H1 (cell line): ENCODE results near the gene LIFR. TPM values are rescaled to one million over a fixed set of nuclear protein-coding genes. Genes with fewer than 3 reads are reported as not detected.

ENCODE experiments used
- CTCF ChIA-PET: fragments of 300-600 bp; sonication (Branson Sonifier 250); formaldehyde crosslinking; loops from one replicate; lab custom pipeline; 2021; ENCODE audit not compliant: partially characterized antibody; lab: Charles Lee
- POLR2A ChIA-PET: fragments of 300-600 bp; sonication (Branson Sonifier 250); formaldehyde crosslinking; loops from one replicate; lab custom pipeline; 2021; ENCODE audit warnings: inconsistent platforms; ENCODE audit not compliant: partially characterized antibody; lab: Charles Lee
- DNase-seq, 2 experiments: peaks; one replicate each; pipeline versions ENCODE4 v3.0.0 to v3.0.0-alpha.2; 2010 to 2022; ENCODE audit warnings: low spot score in 2 of 2, low read depth in 1 of 2, mixed read lengths in 1 of 2
- FAIRE-seq: peaks from 2 replicates; lab custom pipeline; 2011; peaks lifted over from hg19 to GRCh38; lab: Jason Lieb, UNC
- H2AFZ ChIP-seq: 2 replicates; pipeline ENCODE4 v1.8.1; 2012; ENCODE audit warnings: low read length, inconsistent platforms
- H2AK5ac ChIP-seq: 2 replicates; pipeline ENCODE4 v1.6.1; 2013; ENCODE audit warnings: low read depth, low read length
- H2BK120ac ChIP-seq: replicated peaks from 2 replicates; pipeline ENCODE3; 2013; ENCODE audit warnings: low read depth, low read length, inconsistent platforms
- H2BK12ac ChIP-seq: 2 replicates; pipeline ENCODE4 v1.6.1; 2013; ENCODE audit warnings: low read depth, low read length
- H2BK15ac ChIP-seq: 2 replicates; pipeline ENCODE4 v1.6.1; 2013; ENCODE audit warnings: low read length
- H2BK20ac ChIP-seq: 2 replicates; pipeline ENCODE4 v1.6.1; 2013; ENCODE audit warnings: low read length
- H2BK5ac ChIP-seq: 2 replicates; pipeline ENCODE4 v1.6.1; 2013; ENCODE audit warnings: low read depth, low read length
- H3K14ac ChIP-seq: 2 replicates; pipeline ENCODE4 v1.6.1; 2013; ENCODE audit warnings: inconsistent platforms; ENCODE audit not compliant: insufficient read length
- H3K18ac ChIP-seq: 2 replicates; pipeline ENCODE4 v1.6.1; 2013; ENCODE audit warnings: low read length; ENCODE audit errors: extremely low read depth
- H3K23ac ChIP-seq: 2 replicates; pipeline ENCODE4 v1.6.1; 2013; ENCODE audit warnings: inconsistent platforms; ENCODE audit not compliant: insufficient read length
- H3K23me2 ChIP-seq: 2 replicates; pipeline ENCODE4 v1.6.1; 2013; ENCODE audit warnings: low read depth, low read length
- H3K27ac ChIP-seq: 2 replicates; pipeline ENCODE4 v1.6.1; 2011; ENCODE audit warnings: low read depth, low read length, inconsistent platforms
- H3K27me3 ChIP-seq, 4 experiments: replicated peaks in 1 of 4; 1 replicate in 1 of 4; 2 replicates in 3 of 4; pipeline versions ENCODE4 v1.6.1 to v1.8.1; 2011 to 2013; ENCODE audit warnings: low read length in 3 of 4, mild to moderate bottlenecking in 3 of 4, inconsistent platforms in 2 of 4, mixed read lengths in 2 of 4, moderate library complexity in 1 of 4; ENCODE audit not compliant: control insufficient read depth in 3 of 4, insufficient read depth in 3 of 4; ENCODE audit errors: extremely low read depth in 1 of 4
- H3K36me3 ChIP-seq, 4 experiments: 2 replicates each; pipeline versions ENCODE4 v1.6.1 to v1.8.1; 2011 to 2013; ENCODE audit warnings: mild to moderate bottlenecking in 4 of 4, low read length in 3 of 4, moderate library complexity in 2 of 4, control low read depth in 1 of 4, inconsistent platforms in 1 of 4; ENCODE audit not compliant: insufficient read depth in 4 of 4, control insufficient read depth in 2 of 4
- H3K4ac ChIP-seq: replicated peaks from 2 replicates; pipeline ENCODE3; 2013; ENCODE audit warnings: low read length, low read depth, mixed read lengths, inconsistent platforms; ENCODE audit not compliant: insufficient read length
- H3K4me1 ChIP-seq, 4 experiments: replicated peaks in 1 of 4; 1 replicate in 1 of 4; 2 replicates in 3 of 4; pipeline versions ENCODE4 v1.6.1 to v1.8.1; 2011 to 2013; ENCODE audit warnings: low read length in 3 of 4, inconsistent platforms in 2 of 4, mixed read lengths in 1 of 4; ENCODE audit not compliant: insufficient read depth in 4 of 4, control insufficient read depth in 3 of 4
- H3K4me2 ChIP-seq, 2 experiments: 2 replicates each; pipeline versions ENCODE4 v1.6.1 to v1.8.1; 2011 to 2013; ENCODE audit warnings: low read depth in 2 of 2, low read length in 2 of 2, control low read depth in 1 of 2, inconsistent platforms in 1 of 2, mild to moderate bottlenecking in 1 of 2; ENCODE audit not compliant: insufficient read depth in 1 of 2
- H3K4me3 ChIP-seq, 4 experiments: fragments of 200-600, 300-600 bp in 1 of 4; sonication (generic), shearing (Covaris generic), sonication (Bioruptor Twin) in 1 of 4; 2 replicates each; pipeline versions ENCODE4 v1.5.1 to v1.8.1; 2011 to 2016; ENCODE audit warnings: low read length in 4 of 4, low read depth in 3 of 4, control low read depth in 2 of 4, inconsistent platforms in 2 of 4, mild to moderate bottlenecking in 2 of 4, mixed read lengths in 1 of 4, moderate library complexity in 1 of 4; ENCODE audit not compliant: insufficient read depth in 2 of 4; ENCODE audit errors: extremely low read depth in 1 of 4
- H3K56ac ChIP-seq: replicated peaks from 2 replicates; pipeline ENCODE3; 2013; ENCODE audit warnings: low read depth, mild to moderate bottlenecking, mixed read lengths, low read length, inconsistent platforms; ENCODE audit not compliant: insufficient read length
- H3K79me1 ChIP-seq: 2 replicates; pipeline ENCODE4 v1.6.1; 2013; ENCODE audit warnings: low read depth, low read length, control low read depth
- H3K79me2 ChIP-seq, 2 experiments: 2 replicates each; pipeline versions ENCODE4 v1.6.1 to v1.8.1; 2012 to 2013; ENCODE audit warnings: low read length in 2 of 2, mild to moderate bottlenecking in 2 of 2, inconsistent platforms in 1 of 2; ENCODE audit not compliant: insufficient read depth in 2 of 2, control insufficient read depth in 1 of 2
- H3K9ac ChIP-seq, 4 experiments: replicated peaks in 1 of 4; 1 replicate in 1 of 4; 2 replicates in 3 of 4; pipeline versions ENCODE4 v1.6.1 to v1.8.1; 2011 to 2013; ENCODE audit warnings: low read depth in 3 of 4, low read length in 3 of 4, control low read depth in 2 of 4, mild to moderate bottlenecking in 2 of 4, moderate library complexity in 2 of 4, inconsistent platforms in 1 of 4; ENCODE audit errors: extremely low read depth in 1 of 4
- H3K9me3 ChIP-seq, 2 experiments: 2 replicates each; pipeline versions ENCODE4 v1.6.1 to v1.8.1; 2012 to 2013; ENCODE audit warnings: mild to moderate bottlenecking in 2 of 2, moderate library complexity in 2 of 2, control low read depth in 1 of 2, inconsistent platforms in 1 of 2, low read depth in 1 of 2, low read length in 1 of 2, mixed read lengths in 1 of 2; ENCODE audit not compliant: insufficient read depth in 2 of 2
- H4K20me1 ChIP-seq, 2 experiments: replicated peaks in 1 of 2; 2 replicates each; pipeline versions ENCODE3 to v1.8.1; 2011 to 2013; ENCODE audit warnings: inconsistent platforms in 2 of 2, low read length in 2 of 2, mild to moderate bottlenecking in 1 of 2; ENCODE audit not compliant: insufficient read depth in 2 of 2, control insufficient read depth in 1 of 2
- H4K5ac ChIP-seq: 2 replicates; pipeline ENCODE4 v1.6.1; 2013; ENCODE audit warnings: low read length, low read depth, mixed read lengths, inconsistent platforms; ENCODE audit not compliant: insufficient read length
- H4K8ac ChIP-seq: 2 replicates; pipeline ENCODE4 v1.8.0; 2013; ENCODE audit warnings: mild to moderate bottlenecking, moderate library complexity, low read length, inconsistent platforms; ENCODE audit not compliant: insufficient read depth; ENCODE audit errors: extremely low read depth
- H4K91ac ChIP-seq: replicated peaks from 2 replicates; pipeline ENCODE3; 2013; ENCODE audit warnings: low read length, mixed read lengths, inconsistent platforms; ENCODE audit not compliant: insufficient read length
- ATF3 ChIP-seq: IDR thresholded peaks from 2 replicates; pipeline ENCODE4 v1.6.1; 2011; ENCODE audit warnings: low read depth, mild to moderate bottlenecking, low read length; ENCODE audit not compliant: insufficient read depth
- BRCA1 ChIP-seq: IDR thresholded peaks from 2 replicates; pipeline ENCODE4 v1.6.1; 2012; ENCODE audit warnings: low read depth, low read length, improper control_type of control experiment
- CBX8 ChIP-seq: fragments of 300-800, 300-1000 bp; sonication (generic); IDR thresholded peaks from 2 replicates; pipeline ENCODE4 v1.7.1; 2016; ENCODE audit warnings: low read depth, low read length, borderline replicate concordance
- GABPA ChIP-seq: IDR thresholded peaks from 2 replicates; pipeline ENCODE4 v1.6.1; 2011; ENCODE audit warnings: mild to moderate bottlenecking, low read length, moderate library complexity, borderline replicate concordance; ENCODE audit not compliant: insufficient read depth
- POLR2A ChIP-seq, 2 experiments: IDR thresholded peaks; 1 replicate in 1 of 2; 2 replicates in 1 of 2; pipeline ENCODE4 v1.6.1; 2011; ENCODE audit warnings: low read depth in 2 of 2, low read length in 2 of 2, mild to moderate bottlenecking in 2 of 2; ENCODE audit errors: control extremely low read depth in 1 of 2
- RAD21 ChIP-seq, 2 experiments: IDR thresholded peaks in 1 of 2; conservative IDR thresholded peaks in 1 of 2; 2 replicates each; pipeline ENCODE4 v1.6.1; 2011; ENCODE audit warnings: low read depth in 2 of 2, low read length in 2 of 2, improper control_type of control experiment in 1 of 2, inconsistent platforms in 1 of 2, mild to moderate bottlenecking in 1 of 2, moderate library complexity in 1 of 2
- SP1 ChIP-seq: IDR thresholded peaks from 2 replicates; pipeline ENCODE4 v1.6.1; 2011; ENCODE audit warnings: low read depth, low read length
- SRF ChIP-seq: IDR thresholded peaks from 2 replicates; pipeline ENCODE4 v1.6.1; 2011; ENCODE audit warnings: mild to moderate bottlenecking, low read depth, low read length, moderate library complexity
- WGBS, 2 experiments: shearing (Covaris generic) in 1 of 2; methylation state at CpG; one replicate each; pipeline versions ENCODE4 v1.1.6 to v1.1.7; 2013 to 2015; ENCODE audit warnings: low lambda C conversion rate in 2 of 2, mixed read lengths in 2 of 2, inconsistent platforms in 1 of 2, low coverage in 1 of 2, missing lambda C conversion rate in 1 of 2; ENCODE audit not compliant: insufficient replicate concordance in 2 of 2, insufficient coverage in 1 of 2, insufficient read length in 1 of 2; ENCODE audit errors: extremely low coverage in 1 of 2, missing lambda C conversion rate in 1 of 2; 5-methylcytosine and 5-hydroxymethylcytosine counted together
- polyA plus RNA-seq, 7 experiments: library from polyadenylated mRNA; depleted of rRNA in 3 of 7; stranded (reverse) in 5 of 7; unstranded in 2 of 7; fragments of >200 nt in 5 of 7; fragments of 200-250 nt in 2 of 7; gene quantifications; 1 replicate in 5 of 7; 2 replicates in 1 of 7; 4 replicates in 1 of 7; pipeline versions ENCODE4 v1.2.1 to v1.2.3, GENCODE V29; 2011 to 2013; ENCODE audit warnings: missing spikeins in 2 of 7, mixed read lengths in 2 of 7
- total RNA-seq: library from RNA; stranded (reverse); fragmentation: NEBNext Ultra II Directional; extraction: Animal tissue kit (Norgen Biotek cat#: 25700); gene quantifications from 2 replicates; pipeline ENCODE4 v1.2.1, GENCODE V29; 2021

Gene LIFR
- total and polyA plus RNA-seq, 2 of the 8 experiments (the other 6 are each of a cell fraction or from before 2014, with no cell fraction given), result 2.0 to 18.9 TPM

DNA sequence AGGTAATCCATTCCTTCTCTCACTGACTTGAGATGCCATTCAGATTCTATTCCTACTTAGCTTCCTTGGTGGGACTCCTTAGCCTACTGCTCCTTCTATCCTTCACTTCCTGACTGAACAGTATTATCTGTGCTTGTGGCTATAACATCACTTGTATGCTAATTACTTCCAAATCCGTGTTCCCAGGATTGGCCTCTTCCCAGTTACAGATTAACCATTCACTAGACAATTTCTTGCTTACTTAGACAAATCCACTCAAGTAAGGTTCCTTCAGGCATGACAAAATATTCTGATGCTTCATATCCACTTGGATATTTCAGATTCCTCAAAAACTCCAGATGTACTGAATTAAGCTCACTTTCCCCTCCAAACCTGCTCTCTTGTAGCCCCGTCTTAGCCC, 18.3 kb downstream of the LIFR start:
- Histone ChIP-seq H2BK120ac (no peak overlapping the region), H3K14ac (no peak overlapping the region), H2BK15ac (no peak overlapping the region), H3K9me3 (no peaks in the 10 kb centered on the region), H3K27ac (no peak overlapping the region), H2BK12ac (no peak overlapping the region), H3K9ac (no peak overlapping the region), H2AK5ac (no peak overlapping the region), H3K4me2 (no peak overlapping the region), H3K79me1 (peaks cover 6% of the 10 kb centered on the region; the same call in 1 of the 2 replicates), H3K23me2 (no peaks in the 10 kb centered on the region), H4K5ac (no peak overlapping the region), H3K4me3 (no peak overlapping the region), H3K23ac (no peak overlapping the region), H2AFZ (no peak overlapping the region), H2BK20ac (no peak overlapping the region), H3K36me3 (no peaks in the 10 kb centered on the region), H4K8ac (no peak overlapping the region), H3K4me1 (peaks cover 0 to 8% (median 6%) of the 10 kb centered on the region in 4 experiments; a peak in 4 of 7 replicates), H4K91ac (no peak overlapping the region), H3K27me3 (no peaks in the 10 kb centered on the region), H4K20me1 (no peaks in the 10 kb centered on the region), H3K4ac (no peak overlapping the region), H3K18ac (no peak overlapping the region), H3K79me2 (peaks cover 0 to 58% of the 10 kb centered on the region in 2 experiments; a peak in 3 of 4 replicates), H2BK5ac (no peak overlapping the region), H3K56ac (no peak overlapping the region)
- ChIA-PET POLR2A (no interaction called here), CTCF (interaction anchor here (0.6 to 1.8 kb wide), 6 partner anchors 13 to 383 kb away, joined by 3 to 5 read pairs (median 3); no protein-coding TSS in a partner anchor)
- no peak for FAIRE-seq
- 97% methylated on average over 2 of the region's 2 CpGs; no CpG with 5 or more reads in 1 of the 2 experiments for WGBS, 2 experiments
- no peak for DNase-seq
- no peak for TF ChIP-seq SP1
- no peak for TF ChIP-seq SRF
- no peak for TF ChIP-seq GABPA
- no peak for TF ChIP-seq CBX8
- TF ChIP-seq BRCA1, result no peak
- no peak for TF ChIP-seq ATF3
- no peak for TF ChIP-seq RAD21 (IDR thresholded peaks at IDR 0.05 in 1 of 2, conservative IDR thresholded peaks at IDR 0.05 in 1 of 2; ENCODE audit: low read depth in 2 of 2, low read length in 2 of 2)
- TF ChIP-seq POLR2A (IDR thresholded peaks at IDR 0.05; ENCODE audit: control extremely low read depth in 1 of 2, low read depth in 2 of 2, low read length in 2 of 2), result no peak
